Activated naive CD8-positive, alpha-beta T cell (primary cell): Measurements from ENCODE around the gene HNF4A.
"Not testable (repeated sequence)": the region's sequence is repeated elsewhere in the genome, so short reads cannot be mapped to it uniquely, and the experiment has no call there.

Experiments used
- H3K27ac Mint-ChIP-seq: one replicate; pipeline ENCODE4 v1.8.0; 2021; ENCODE audit warnings: mixed read lengths
- H3K27me3 Mint-ChIP-seq: one replicate; pipeline ENCODE4 v1.8.0; 2021; ENCODE audit warnings: mixed read lengths
- H3K36me3 Mint-ChIP-seq: one replicate; pipeline ENCODE4 v1.8.0; 2021; ENCODE audit warnings: mixed read lengths
- H3K4me1 Mint-ChIP-seq: one replicate; pipeline ENCODE4 v1.8.0; 2021; ENCODE audit warnings: low read depth, mixed read lengths
- H3K4me3 Mint-ChIP-seq: one replicate; pipeline ENCODE4 v1.8.0; 2021; ENCODE audit warnings: mild to moderate bottlenecking, mixed read lengths
- H3K9me3 Mint-ChIP-seq: one replicate; pipeline ENCODE4 v1.8.0; 2021; ENCODE audit warnings: low read depth, mixed read lengths

Gene HNF4A

GRCh38 chr20:44335675-44336074 is 19.8 kb upstream of the HNF4A start:
- Mint-ChIP-seq H3K27ac (no peak overlapping the region), H3K36me3 (no peaks in the 10 kb centered on the region), H3K4me3 (no peak overlapping the region), H3K27me3 (peaks cover 3% of the 10 kb centered on the region), H3K4me1 (no peaks in the 10 kb centered on the region), H3K9me3 (no peaks in the 10 kb centered on the region)

- no peaks in the 10 kb centered on the region for H3K4me1 Mint-ChIP-seq
- H3K36me3 Mint-ChIP-seq = no peaks in the 10 kb centered on the region
- H3K27me3 Mint-ChIP-seq = peaks cover 3% of the 10 kb centered on the region
- H3K4me3 Mint-ChIP-seq = no peak overlapping the region
- H3K27ac Mint-ChIP-seq = no peak overlapping the region
- no peaks in the 10 kb centered on the region for H3K9me3 Mint-ChIP-seq
Measured at GRCh38 chr20:44336086-44336485, 19.4 kb upstream of the HNF4A start.

- H3K27ac Mint-ChIP-seq = no peak within 1 kb of the TSS
- no peaks in the 10 kb centered on the region for H3K9me3 Mint-ChIP-seq
- H3K36me3 Mint-ChIP-seq = no peaks in the 10 kb centered on the region
- no peak within 1 kb of the TSS for H3K4me3 Mint-ChIP-seq
- peaks cover 3% of the 10 kb centered on the region for H3K27me3 Mint-ChIP-seq
- H3K4me1 Mint-ChIP-seq = no peaks in the 10 kb centered on the region
Measured at GRCh38 chr20:44336725-44337380, 18.6 kb upstream of the HNF4A start, which contains the start of gene R3HDML. Gene R3HDML, plus strand, starts transcription at chr20:44337043. Its CDS starts 115 bp downstream, at chr20:44337158.

- no peaks in the 10 kb centered on the region for H3K4me1 Mint-ChIP-seq
- no peaks in the 10 kb centered on the region for H3K36me3 Mint-ChIP-seq
- H3K27me3 Mint-ChIP-seq = no peaks in the 10 kb centered on the region
- no peaks in the 10 kb centered on the region for H3K9me3 Mint-ChIP-seq
- no peak overlapping the region for H3K4me3 Mint-ChIP-seq
- H3K27ac Mint-ChIP-seq = no peak overlapping the region
Measured at GRCh38 chr20:44342248-44342647, 13.3 kb upstream of the HNF4A start.

GRCh38 chr20:44343162-44343675 is 12.3 kb upstream of the HNF4A start:
- H3K4me1 Mint-ChIP-seq = no peaks in the 10 kb centered on the region
- H3K36me3 Mint-ChIP-seq = no peaks in the 10 kb centered on the region
- no peak overlapping the region for H3K4me3 Mint-ChIP-seq
- no peaks in the 10 kb centered on the region for H3K27me3 Mint-ChIP-seq
- H3K27ac Mint-ChIP-seq = no peak overlapping the region
- H3K9me3 Mint-ChIP-seq = no peaks in the 10 kb centered on the region

- Mint-ChIP-seq H3K27ac (no peak overlapping the region), H3K4me1 (no peaks in the 10 kb centered on the region), H3K27me3 (no peaks in the 10 kb centered on the region), H3K4me3 (no peak overlapping the region), H3K9me3 (no peaks in the 10 kb centered on the region), H3K36me3 (no peaks in the 10 kb centered on the region)
Measured at GRCh38 chr20:44344723-44345122, 10.8 kb upstream of the HNF4A start.

GRCh38 chr20:44345147-44345546 is 10.4 kb upstream of the HNF4A start:
- Mint-ChIP-seq H3K36me3 (no peaks in the 10 kb centered on the region), H3K27ac (no peak overlapping the region), H3K27me3 (no peaks in the 10 kb centered on the region), H3K4me1 (no peaks in the 10 kb centered on the region), H3K4me3 (no peak overlapping the region), H3K9me3 (no peaks in the 10 kb centered on the region)

- H3K27ac Mint-ChIP-seq, H3K36me3 Mint-ChIP-seq, H3K9me3 Mint-ChIP-seq, H3K27me3 Mint-ChIP-seq, H3K4me1 Mint-ChIP-seq, H3K4me3 Mint-ChIP-seq: not testable (repeated sequence)
Measured at GRCh38 chr20:44345941-44346340, 9.6 kb upstream of the HNF4A start.

GRCh38 chr20:44348168-44348659 is 7.3 kb upstream of the HNF4A start:
- H3K27ac Mint-ChIP-seq = no peak overlapping the region
- H3K27me3 Mint-ChIP-seq = no peaks in the 10 kb centered on the region
- H3K4me3 Mint-ChIP-seq = no peak overlapping the region
- no peaks in the 10 kb centered on the region for H3K9me3 Mint-ChIP-seq
- H3K36me3 Mint-ChIP-seq = no peaks in the 10 kb centered on the region
- H3K4me1 Mint-ChIP-seq = peaks cover 5% of the 10 kb centered on the region

GRCh38 chr20:44349349-44349748 is 6.2 kb upstream of the HNF4A start:
- Mint-ChIP-seq H3K4me3 (no peak overlapping the region), H3K36me3 (no peaks in the 10 kb centered on the region), H3K9me3 (no peaks in the 10 kb centered on the region)

GRCh38 chr20:44350567-44350966 is 4.9 kb upstream of the HNF4A start:
- Mint-ChIP-seq H3K4me1 (peaks cover 5% of the 10 kb centered on the region), H3K4me3 (no peak overlapping the region), H3K36me3 (no peaks in the 10 kb centered on the region), H3K27ac (no peak overlapping the region), H3K9me3 (no peaks in the 10 kb centered on the region), H3K27me3 (peaks cover 1% of the 10 kb centered on the region)

More at GRCh38 chr20:44349349-44349748, 6.2 kb upstream of the HNF4A start:
- Mint-ChIP-seq H3K27me3 (no peaks in the 10 kb centered on the region), H3K4me1 (peaks cover 5% of the 10 kb centered on the region), H3K27ac (no peak overlapping the region)

- H3K4me3 Mint-ChIP-seq = no peak overlapping the region
Measured at GRCh38 chr20:44354979-44355497, 461 bp upstream of the HNF4A start.

GRCh38 chr20:44356353-44356723 is 839 bp downstream of the HNF4A start:
- H3K4me1 Mint-ChIP-seq = peaks cover 5% of the 10 kb centered on the region
- H3K36me3 Mint-ChIP-seq = no peaks in the 10 kb centered on the region
- no peaks in the 10 kb centered on the region for H3K9me3 Mint-ChIP-seq
- H3K27ac Mint-ChIP-seq = no peak overlapping the region
- H3K4me3 Mint-ChIP-seq = no peak overlapping the region
- peaks cover 1% of the 10 kb centered on the region for H3K27me3 Mint-ChIP-seq

More at GRCh38 chr20:44354979-44355497, 461 bp upstream of the HNF4A start:
- H3K36me3 Mint-ChIP-seq = no peaks in the 10 kb centered on the region
- peaks cover 5% of the 10 kb centered on the region for H3K4me1 Mint-ChIP-seq
- H3K9me3 Mint-ChIP-seq = no peaks in the 10 kb centered on the region
- peaks cover 1% of the 10 kb centered on the region for H3K27me3 Mint-ChIP-seq
- H3K27ac Mint-ChIP-seq = no peak overlapping the region

GRCh38 chr20:44357020-44357419 is 1.5 kb downstream of the HNF4A start:
- H3K4me3 Mint-ChIP-seq = no peak overlapping the region
- H3K27ac Mint-ChIP-seq = no peak overlapping the region
- H3K9me3 Mint-ChIP-seq = no peaks in the 10 kb centered on the region
- H3K4me1 Mint-ChIP-seq = no peaks in the 10 kb centered on the region
- no peaks in the 10 kb centered on the region for H3K36me3 Mint-ChIP-seq
- peaks cover 3% of the 10 kb centered on the region for H3K27me3 Mint-ChIP-seq

GRCh38 chr20:44357555-44358125 is 2.1 kb downstream of the HNF4A start:
- H3K36me3 Mint-ChIP-seq = no peaks in the 10 kb centered on the region
- no peak overlapping the region for H3K27ac Mint-ChIP-seq
- H3K27me3 Mint-ChIP-seq = peaks cover 3% of the 10 kb centered on the region
- H3K4me1 Mint-ChIP-seq = no peaks in the 10 kb centered on the region
- H3K4me3 Mint-ChIP-seq = no peak overlapping the region
- no peaks in the 10 kb centered on the region for H3K9me3 Mint-ChIP-seq
